ENCODE measurements around the gene LRP8.
"Not testable (repeated sequence)": the region's sequence is repeated elsewhere in the genome, so short reads cannot be mapped to it uniquely, and the experiment has no call there.

Gene LRP8

GRCh38 chr1:53206083-53206685 is 121.7 kb downstream of the LRP8 start:
- not testable (repeated sequence) for DNase-seq

GRCh38 chr1:53205496-53205895 is 122.4 kb downstream of the LRP8 start:
- DNase-seq = not testable (repeated sequence)

DNA sequence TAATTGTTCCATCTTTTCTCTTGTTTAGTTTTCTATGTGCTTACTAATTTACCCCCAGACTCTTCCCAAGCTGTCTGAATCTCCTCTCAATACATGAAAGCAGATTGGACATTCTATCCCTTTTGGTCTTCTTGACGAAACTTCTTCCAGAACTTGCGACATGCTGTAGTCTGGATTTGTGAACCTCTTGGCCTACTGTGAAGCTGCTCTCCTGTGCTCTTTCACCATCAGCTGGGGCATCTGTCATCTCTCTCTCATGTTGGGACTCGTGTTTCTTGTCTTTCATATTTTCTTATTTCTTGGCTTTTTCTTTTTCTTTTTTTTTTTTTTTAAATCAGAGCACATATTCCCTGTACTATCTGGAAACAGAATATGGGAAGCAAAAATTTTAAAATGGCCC is 124.4 kb downstream of the LRP8 start:
- DNase-seq = no peak

GRCh38 chr1:53198241-53198651 is 129.6 kb downstream of the LRP8 start:
- DNase-seq = no peak

- no peak for DNase-seq
Measured at GRCh38 chr1:53197291-53198200, 130.3 kb downstream of the LRP8 start.

- DNase-seq = peak; percentile 96
Measured at GRCh38 chr1:53196485-53197290, 131.2 kb downstream of the LRP8 start, which contains the start of gene CPT2. Gene CPT2, plus strand, starts transcription at chr1:53196824. Its CDS starts 120 bp downstream, at chr1:53196944.

DNA sequence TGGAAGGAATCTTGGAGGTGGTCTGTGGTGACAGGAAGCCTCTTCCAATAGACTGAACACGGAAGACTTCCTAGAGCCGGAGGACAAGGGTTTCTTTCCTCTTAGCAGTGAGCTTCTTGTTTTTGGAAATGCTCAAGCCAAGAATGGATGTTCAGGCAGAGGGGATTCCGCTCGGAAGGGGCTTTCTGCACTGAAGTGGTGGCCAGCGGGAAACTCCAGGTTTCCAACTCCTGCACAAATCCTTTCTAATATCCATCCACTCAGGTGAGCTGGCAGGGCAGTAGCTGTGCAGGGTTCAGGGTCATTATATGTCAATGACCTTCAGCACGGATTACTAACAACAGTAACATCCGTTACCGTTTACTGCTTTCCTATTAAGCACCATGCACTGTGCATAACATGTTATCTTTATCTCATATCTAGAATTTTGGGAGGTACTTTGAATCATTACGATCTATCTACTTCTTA is 131.8 kb downstream of the LRP8 start:
- no peak for DNase-seq

GRCh38 chr1:53195246-53196016 is 132.4 kb downstream of the LRP8 start:
- DNase-seq = no peak
